Measurements from ENCODE around the gene PRR7. TPM values are rescaled to one million over a fixed set of nuclear protein-coding genes. Genes with fewer than 3 reads are reported as not detected.
A peak's percentile ranks its signal among the peaks of the same experiment; 100 is the strongest.

PRR7 gene
- polyA plus RNA-seq, 1 of the 3 experiments (the other 2 are of a cell fraction), result 17.1 TPM

DNA sequence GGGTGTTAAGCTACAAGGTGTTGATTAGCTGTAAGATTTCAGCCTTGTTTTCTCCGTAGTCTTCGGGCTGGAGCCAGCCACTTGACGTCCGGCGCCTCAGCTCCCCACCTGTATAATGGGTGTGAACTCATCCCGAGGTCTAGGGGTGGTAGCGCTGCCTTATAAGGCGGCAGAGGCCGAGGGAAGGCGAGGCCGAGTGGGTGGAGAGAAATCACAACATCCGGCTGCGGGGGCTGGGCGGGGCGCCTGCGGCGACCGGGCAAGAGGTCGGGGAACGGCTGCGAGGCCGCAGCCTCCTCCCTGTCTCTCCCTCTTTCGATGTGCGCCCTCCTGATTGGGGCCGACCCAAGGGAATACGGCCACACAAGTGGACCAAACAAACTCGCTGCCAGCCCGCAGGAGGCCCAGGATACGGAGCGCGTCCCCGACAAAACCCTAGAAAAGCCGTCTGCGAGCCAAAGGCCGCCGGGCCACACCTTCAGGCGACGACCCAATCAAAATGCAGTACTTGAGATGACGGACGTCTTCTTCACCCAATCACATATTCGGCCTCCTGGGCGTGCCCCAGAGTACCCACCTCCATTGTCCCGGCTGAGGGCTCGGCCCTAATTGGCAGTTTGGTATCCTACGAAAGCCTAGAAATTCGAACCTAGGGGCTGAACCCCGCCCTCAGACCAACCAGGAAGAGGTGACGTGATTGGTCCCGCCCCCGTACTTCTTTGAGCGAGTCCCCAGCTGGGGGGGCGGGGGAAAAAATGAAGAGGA is 20.6 kb upstream of the PRR7 start (continued):
- TF ChIP-seq RFX5 (IDR thresholded peaks at IDR 0.05; ENCODE audit: low read length), result peak; percentile 76
- peak; percentile 61; the same call in 1 of the 2 replicates for TF ChIP-seq TAF1 (IDR thresholded peaks at IDR 0.05; ENCODE audit: borderline replicate concordance, low read depth, low read length)
- peak; percentile 19; the same call in 1 of the 2 replicates for TF ChIP-seq SIN3A (IDR thresholded peaks at IDR 0.05; ENCODE audit: borderline replicate concordance, low read depth, low read length)
- TF ChIP-seq FOXM1 (IDR thresholded peaks at IDR 0.05; ENCODE audit: low read depth), result 0 out of 2 replicates have a peak, but pooled peaks have one; percentile 25
- no peak for TF ChIP-seq RAD21 (IDR thresholded peaks at IDR 0.05; ENCODE audit: low read length)
- peak; percentile 16; the same call in 1 of the 2 replicates for TF ChIP-seq NFIC (IDR thresholded peaks at IDR 0.05; ENCODE audit: borderline replicate concordance)
- TF ChIP-seq, protein P1, sequence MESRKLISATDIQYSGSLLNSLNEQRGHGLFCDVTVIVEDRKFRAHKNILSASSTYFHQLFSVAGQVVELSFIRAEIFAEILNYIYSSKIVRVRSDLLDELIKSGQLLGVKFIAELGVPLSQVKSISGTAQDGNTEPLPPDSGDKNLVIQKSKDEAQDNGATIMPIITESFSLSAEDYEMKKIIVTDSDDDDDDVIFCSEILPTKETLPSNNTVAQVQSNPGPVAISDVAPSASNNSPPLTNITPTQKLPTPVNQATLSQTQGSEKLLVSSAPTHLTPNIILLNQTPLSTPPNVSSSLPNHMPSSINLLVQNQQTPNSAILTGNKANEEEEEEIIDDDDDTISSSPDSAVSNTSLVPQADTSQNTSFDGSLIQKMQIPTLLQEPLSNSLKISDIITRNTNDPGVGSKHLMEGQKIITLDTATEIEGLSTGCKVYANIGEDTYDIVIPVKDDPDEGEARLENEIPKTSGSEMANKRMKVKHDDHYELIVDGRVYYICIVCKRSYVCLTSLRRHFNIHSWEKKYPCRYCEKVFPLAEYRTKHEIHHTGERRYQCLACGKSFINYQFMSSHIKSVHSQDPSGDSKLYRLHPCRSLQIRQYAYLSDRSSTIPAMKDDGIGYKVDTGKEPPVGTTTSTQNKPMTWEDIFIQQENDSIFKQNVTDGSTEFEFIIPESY (IDR thresholded peaks at IDR 0.05; ENCODE audit: borderline replicate concordance, low read depth), result no peak
- TF ChIP-seq, protein P2, sequence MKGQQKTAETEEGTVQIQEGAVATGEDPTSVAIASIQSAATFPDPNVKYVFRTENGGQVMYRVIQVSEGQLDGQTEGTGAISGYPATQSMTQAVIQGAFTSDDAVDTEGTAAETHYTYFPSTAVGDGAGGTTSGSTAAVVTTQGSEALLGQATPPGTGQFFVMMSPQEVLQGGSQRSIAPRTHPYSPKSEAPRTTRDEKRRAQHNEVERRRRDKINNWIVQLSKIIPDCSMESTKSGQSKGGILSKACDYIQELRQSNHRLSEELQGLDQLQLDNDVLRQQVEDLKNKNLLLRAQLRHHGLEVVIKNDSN (IDR thresholded peaks at IDR 0.05; ENCODE audit: borderline replicate concordance, low read depth), result no peak
- TF ChIP-seq ELF1 (IDR thresholded peaks at IDR 0.05), result peak; percentile 73; the same call in 1 of the 2 replicates

DNA sequence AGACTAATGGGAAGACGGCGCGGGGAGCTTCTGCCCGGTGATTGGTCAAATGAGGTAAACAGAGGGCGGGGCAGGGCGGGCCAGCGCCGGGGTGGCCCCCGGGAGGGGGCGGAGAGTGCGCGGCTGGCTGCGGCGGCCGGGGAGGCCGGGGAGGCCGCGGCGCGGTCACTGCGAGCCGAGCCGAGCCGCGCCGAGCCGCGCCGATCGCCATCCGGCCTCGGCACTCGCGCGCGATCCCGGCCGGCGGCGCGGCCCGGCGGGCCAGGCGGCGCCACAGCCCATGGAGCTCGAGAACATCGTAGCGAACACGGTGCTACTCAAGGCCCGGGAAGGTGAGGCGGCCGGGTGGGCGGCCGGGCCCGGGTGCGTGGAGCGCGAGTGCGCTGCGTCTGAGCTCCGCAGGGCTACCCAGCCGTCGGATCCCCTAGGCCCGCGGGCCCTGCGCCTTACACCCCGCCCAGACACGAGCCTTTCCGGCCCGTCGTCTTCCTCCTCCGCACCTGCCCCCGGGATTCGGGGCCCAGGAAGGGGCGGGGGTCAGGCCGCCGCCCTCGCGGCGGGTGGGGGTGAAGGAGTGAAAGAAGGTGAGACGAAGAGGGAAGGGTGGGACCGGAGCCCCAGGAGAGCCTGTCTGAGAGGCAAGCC is 19.9 kb upstream of the PRR7 start, which contains the start of gene GRK6:
Gene GRK6 (plus strand): TSS at position 111 of the 645 bp plus-strand sequence. CDS start 170 bp downstream, at position 281.
- ChIA-PET CTCF (interaction anchor here (0.7 to 10.8 kb wide), 14 partner anchors 8 to 314 kb away, joined by 3 to 120 read pairs (median 4); no protein-coding TSS in a partner anchor), POLR2A (interaction anchor here (0.6 to 2.1 kb wide), 8 partner anchors 11 to 116 kb away, joined by 3 to 16 read pairs (median 6); partner anchors contain the start of gene PRR7)
- Histone ChIP-seq H3F3A (replicated peaks; ENCODE audit: insufficient read depth) (peaks cover 12% of the 10 kb centered on the region), H3K27me3 (ENCODE audit: insufficient read depth) (no peaks in the 10 kb centered on the region), H2AFZ (ENCODE audit: low read depth) (peak within 1 kb of the TSS; percentile 85), H3K27ac (ENCODE audit: low read depth in 2 of 2, low read length in 1 of 2) (peak within 1 kb of the TSS; percentile 89 to 92), H3K4me1 (ENCODE audit: control insufficient read depth in 1 of 2, insufficient read depth in 2 of 2, low read depth in 1 of 2, low read length in 1 of 2) (peaks cover 5 to 33% of the 10 kb centered on the region in 2 experiments; a peak in 2 of 4 replicates), H3K4me3 (ENCODE audit: low read depth in 2 of 2, low read length in 1 of 2) (peak within 1 kb of the TSS; percentile 79 to 82), H4K20me1 (ENCODE audit: insufficient read depth) (0 out of 2 replicates have a peak, but pooled peaks cover 13% of the 10 kb centered on the region), H3K9me3 (no peaks in the 10 kb centered on the region), H3K79me2 (ENCODE audit: insufficient read depth) (peaks cover 30% of the 10 kb centered on the region), H3K9me2 (no peaks in the 10 kb centered on the region), H3K4me2 (peak within 1 kb of the TSS; percentile 99), H3K9ac (peak within 1 kb of the TSS; percentile 96), H3K36me3 (replicated peaks in 1 of 2; ENCODE audit: control insufficient read depth in 1 of 2, insufficient read depth in 2 of 2, low read length in 1 of 2) (peaks cover 0 to 9% of the 10 kb centered on the region in 2 experiments)
- 1% methylated on average over 26 of the region's 82 CpGs for WGBS (ENCODE audit: low lambda C conversion rate)
- TF ChIP-seq TCF12 (IDR thresholded peaks at IDR 0.05), result no peak
- TF ChIP-seq, protein P3, sequence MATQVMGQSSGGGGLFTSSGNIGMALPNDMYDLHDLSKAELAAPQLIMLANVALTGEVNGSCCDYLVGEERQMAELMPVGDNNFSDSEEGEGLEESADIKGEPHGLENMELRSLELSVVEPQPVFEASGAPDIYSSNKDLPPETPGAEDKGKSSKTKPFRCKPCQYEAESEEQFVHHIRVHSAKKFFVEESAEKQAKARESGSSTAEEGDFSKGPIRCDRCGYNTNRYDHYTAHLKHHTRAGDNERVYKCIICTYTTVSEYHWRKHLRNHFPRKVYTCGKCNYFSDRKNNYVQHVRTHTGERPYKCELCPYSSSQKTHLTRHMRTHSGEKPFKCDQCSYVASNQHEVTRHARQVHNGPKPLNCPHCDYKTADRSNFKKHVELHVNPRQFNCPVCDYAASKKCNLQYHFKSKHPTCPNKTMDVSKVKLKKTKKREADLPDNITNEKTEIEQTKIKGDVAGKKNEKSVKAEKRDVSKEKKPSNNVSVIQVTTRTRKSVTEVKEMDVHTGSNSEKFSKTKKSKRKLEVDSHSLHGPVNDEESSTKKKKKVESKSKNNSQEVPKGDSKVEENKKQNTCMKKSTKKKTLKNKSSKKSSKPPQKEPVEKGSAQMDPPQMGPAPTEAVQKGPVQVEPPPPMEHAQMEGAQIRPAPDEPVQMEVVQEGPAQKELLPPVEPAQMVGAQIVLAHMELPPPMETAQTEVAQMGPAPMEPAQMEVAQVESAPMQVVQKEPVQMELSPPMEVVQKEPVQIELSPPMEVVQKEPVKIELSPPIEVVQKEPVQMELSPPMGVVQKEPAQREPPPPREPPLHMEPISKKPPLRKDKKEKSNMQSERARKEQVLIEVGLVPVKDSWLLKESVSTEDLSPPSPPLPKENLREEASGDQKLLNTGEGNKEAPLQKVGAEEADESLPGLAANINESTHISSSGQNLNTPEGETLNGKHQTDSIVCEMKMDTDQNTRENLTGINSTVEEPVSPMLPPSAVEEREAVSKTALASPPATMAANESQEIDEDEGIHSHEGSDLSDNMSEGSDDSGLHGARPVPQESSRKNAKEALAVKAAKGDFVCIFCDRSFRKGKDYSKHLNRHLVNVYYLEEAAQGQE (IDR thresholded peaks at IDR 0.05; ENCODE audit: low read depth, low read length), result no peak
- no peak for TF ChIP-seq RXRA (IDR thresholded peaks at IDR 0.05; ENCODE audit: borderline replicate concordance, low read depth)
- no peak for TF ChIP-seq SIN3A (IDR thresholded peaks at IDR 0.05; ENCODE audit: borderline replicate concordance, low read depth, low read length)
- TF ChIP-seq, protein P4, sequence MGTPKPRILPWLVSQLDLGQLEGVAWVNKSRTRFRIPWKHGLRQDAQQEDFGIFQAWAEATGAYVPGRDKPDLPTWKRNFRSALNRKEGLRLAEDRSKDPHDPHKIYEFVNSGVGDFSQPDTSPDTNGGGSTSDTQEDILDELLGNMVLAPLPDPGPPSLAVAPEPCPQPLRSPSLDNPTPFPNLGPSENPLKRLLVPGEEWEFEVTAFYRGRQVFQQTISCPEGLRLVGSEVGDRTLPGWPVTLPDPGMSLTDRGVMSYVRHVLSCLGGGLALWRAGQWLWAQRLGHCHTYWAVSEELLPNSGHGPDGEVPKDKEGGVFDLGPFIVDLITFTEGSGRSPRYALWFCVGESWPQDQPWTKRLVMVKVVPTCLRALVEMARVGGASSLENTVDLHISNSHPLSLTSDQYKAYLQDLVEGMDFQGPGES (IDR thresholded peaks at IDR 0.05; ENCODE audit: low read depth, low read length), result no peak
- peak; percentile 20; the same call in 1 of the 2 replicates for TF ChIP-seq TAF1 (IDR thresholded peaks at IDR 0.05; ENCODE audit: borderline replicate concordance, low read depth, low read length)
- no peak for TF ChIP-seq RCOR1 (IDR thresholded peaks at IDR 0.05; ENCODE audit: low read length)
- TF ChIP-seq NFIC (IDR thresholded peaks at IDR 0.05; ENCODE audit: borderline replicate concordance), result no peak
- TF ChIP-seq SMC3 (IDR thresholded peaks at IDR 0.05; ENCODE audit: low read depth, low read length), result no peak
- TF ChIP-seq MXI1 (IDR thresholded peaks at IDR 0.05; ENCODE audit: low read depth, low read length), result 0 out of 2 replicates have a peak, but pooled peaks have one; percentile 7
- DNase-seq, result peak; percentile 70

Data from SK-N-SH (cell line).